T47D (cell line): ENCODE measurements around the gene MIPOL1.
A peak's percentile ranks its signal among the peaks of the same experiment; 100 is the strongest.
"Not testable (repeated sequence)": the region's sequence is repeated elsewhere in the genome, so short reads cannot be mapped to it uniquely, and the experiment has no call there.

ENCODE experiments used
- DNase-seq, 2 experiments: peaks; one replicate each; pipeline versions ENCODE4 v3.0.0 to v3.0.0-alpha.2; 2011 to 2012; ENCODE audit warnings: low read depth in 1 of 2, low spot score in 1 of 2
- JUND ChIP-seq: IDR thresholded peaks from 2 replicates; pipeline ENCODE4 v1.6.1; 2012; ENCODE audit warnings: low read depth
- in situ Hi-C: cut with HindIII; loops from 2 replicates; pipeline ENCODE4 v1.10.0; 2016; ENCODE audit warnings: low sequenced_read_pairs, low pct_unique_long_range_greater_than_20kb

The MIPOL1 gene

DNA sequence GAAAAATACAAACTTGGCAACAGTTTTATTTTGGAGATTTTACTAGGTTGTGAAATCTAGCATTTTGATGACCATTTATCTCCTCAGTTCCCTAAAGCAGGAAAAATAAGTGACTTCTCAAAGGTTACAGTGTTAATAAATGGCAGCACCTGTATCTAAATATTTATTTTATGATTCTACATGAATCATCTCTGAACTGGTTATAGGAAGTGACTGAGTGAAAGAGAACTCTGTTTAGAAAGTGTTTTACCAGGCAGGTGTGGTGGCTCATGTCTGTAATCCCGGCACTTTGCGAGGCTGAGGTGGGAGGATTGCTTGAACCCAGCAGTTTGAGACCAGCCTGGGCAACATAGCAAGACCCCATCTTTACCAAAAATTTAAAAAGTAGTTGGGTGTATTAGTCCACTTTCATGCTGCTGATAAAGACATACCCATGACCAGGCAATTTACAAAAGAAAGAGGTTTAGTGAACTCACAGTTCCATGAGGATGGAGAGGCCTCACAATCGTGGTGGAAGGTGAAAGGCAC is 26.3 kb downstream of the MIPOL1 start:
- no peak for DNase-seq
- in situ Hi-C loops = no loop called here
- TF ChIP-seq JUND = no peak

GRCh38 chr14:37225668-37226067 is 27.9 kb downstream of the MIPOL1 start:
- in situ Hi-C loops, DNase-seq: not testable (repeated sequence)

DNA sequence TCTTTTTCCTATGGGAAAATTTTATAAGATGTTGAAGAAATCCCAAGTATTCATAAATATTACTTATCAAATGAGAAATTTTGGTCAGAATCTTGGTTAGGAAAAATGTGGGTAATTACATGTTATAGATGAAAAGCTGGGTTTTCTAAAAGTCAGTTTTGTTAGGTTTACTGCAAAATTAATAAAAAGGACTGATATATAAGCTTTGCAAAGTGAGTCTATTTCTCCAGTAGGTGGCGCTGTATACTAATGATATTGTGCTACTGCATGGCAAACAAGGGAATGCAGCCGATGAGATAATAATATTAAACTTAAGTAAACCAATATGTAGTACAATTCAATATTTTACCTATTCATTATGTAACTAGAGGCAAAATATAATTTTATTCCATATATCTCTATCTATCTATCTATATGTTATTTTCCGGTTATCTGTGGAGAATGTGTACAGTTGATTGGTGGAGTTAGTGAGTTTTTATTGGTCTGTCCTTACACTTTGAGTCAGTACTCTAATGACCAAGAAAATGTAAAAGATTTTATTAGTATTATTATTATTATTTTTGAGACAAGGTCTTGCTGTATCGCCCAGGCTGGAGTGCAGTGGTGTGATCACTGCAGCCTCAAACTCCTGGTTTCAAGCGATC is 32.9 kb downstream of the MIPOL1 start:
- DNase-seq = peak; percentile 38 to 81

GRCh38 chr14:37232907-37233481 is 35.3 kb downstream of the MIPOL1 start:
- no peak for TF ChIP-seq JUND
- DNase-seq = peak; percentile 16 to 83
- in situ Hi-C loops = no loop called here

More for the DNA sequence above, 32.9 kb downstream of the MIPOL1 start:
- in situ Hi-C loops = no loop called here
- TF ChIP-seq JUND = no peak

DNA sequence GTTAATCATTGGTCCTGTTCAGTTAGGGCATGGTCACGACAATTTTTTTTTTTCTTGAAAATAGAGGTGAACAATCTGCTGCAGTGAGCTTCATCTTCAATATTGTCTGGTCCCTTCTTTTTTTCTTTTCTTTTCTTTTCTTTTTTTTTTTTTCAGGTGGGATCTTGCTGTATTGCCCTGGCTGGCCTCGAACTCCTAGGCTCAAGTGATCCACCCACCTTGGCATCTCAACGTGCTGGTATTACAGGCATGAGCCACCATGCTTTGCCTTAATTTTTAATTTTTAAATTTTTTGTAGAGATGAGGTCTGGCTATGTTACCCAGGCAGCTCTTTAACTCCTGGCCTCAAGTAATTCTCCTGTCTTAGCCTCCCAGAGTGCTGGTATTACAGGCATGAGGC is 36.5 kb downstream of the MIPOL1 start:
- DNase-seq = no peak
- TF ChIP-seq JUND = no peak
- in situ Hi-C loops = no loop called here

DNA sequence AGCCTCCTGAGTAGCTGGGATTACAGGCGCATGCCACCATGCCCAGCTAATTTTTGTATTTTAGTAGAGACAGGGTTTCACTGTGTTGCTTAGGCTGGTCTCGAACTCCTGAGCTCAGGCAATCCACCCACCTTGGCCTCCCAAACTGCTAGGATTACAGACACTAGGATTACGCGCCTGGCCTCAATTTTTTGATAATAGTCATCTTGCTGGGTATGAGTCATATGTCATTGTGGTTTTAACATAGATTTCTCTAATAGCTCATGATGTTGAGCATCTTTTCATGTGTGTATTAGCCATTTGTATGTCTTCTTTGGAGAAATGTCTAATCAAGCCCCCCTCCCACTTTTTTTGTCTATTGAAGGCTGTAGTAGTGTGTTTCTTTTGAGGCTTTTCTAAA is 38.3 kb downstream of the MIPOL1 start:
- in situ Hi-C loops, DNase-seq: not testable (repeated sequence)

DNA sequence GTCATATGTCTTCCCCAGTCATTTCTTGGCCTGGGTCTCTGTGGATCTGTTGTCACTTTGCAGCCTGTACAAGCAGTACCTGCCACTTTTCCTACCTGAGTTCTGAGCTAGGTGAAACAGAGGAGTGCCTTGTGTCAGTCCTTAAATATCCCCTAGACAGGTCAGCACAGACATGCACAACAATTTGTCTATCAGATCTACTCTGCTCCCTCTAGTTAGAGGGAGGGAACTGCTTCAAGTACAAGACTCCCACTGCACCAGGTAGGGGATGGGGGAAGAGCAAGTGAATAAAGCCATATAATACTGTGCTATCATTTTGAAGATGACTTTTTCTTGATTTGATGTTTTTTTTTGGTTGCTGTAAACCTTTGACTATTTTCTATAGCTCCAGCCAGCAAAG is 39.4 kb downstream of the MIPOL1 start:
- no peak for DNase-seq
- TF ChIP-seq JUND = no peak
- in situ Hi-C loops = no loop called here

- in situ Hi-C loops = no loop called here
- DNase-seq = no peak
- no peak for TF ChIP-seq JUND
These were observed 40.0 kb downstream of the MIPOL1 start for GRCh38 chr14:37237735-37238200.

- in situ Hi-C loops = no loop called here
- TF ChIP-seq JUND = no peak
- no peak for DNase-seq
These were observed 43.5 kb downstream of the MIPOL1 start for GRCh38 chr14:37241198-37241597.

DNA sequence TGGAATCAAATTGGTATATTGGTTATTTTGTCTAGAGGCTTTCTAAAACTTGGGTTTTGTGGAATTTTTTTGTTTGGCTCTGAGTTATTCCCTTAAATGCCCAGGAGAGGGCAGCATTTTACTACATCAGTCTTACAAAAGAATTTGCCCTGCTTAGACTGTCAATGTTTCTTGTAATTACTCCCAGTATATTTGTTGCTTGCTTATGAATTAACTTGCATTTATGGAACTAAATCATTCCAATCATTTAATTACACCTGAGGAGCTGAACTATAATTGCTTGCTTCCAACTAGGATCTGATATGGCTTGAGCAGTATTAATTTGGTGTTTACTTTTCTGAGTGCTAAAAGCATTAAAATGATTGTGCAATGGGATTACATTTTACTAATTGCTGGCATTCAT is 48.7 kb downstream of the MIPOL1 start:
- peak; percentile 92 for TF ChIP-seq JUND
- DNase-seq = peak; percentile 9 to 87
- in situ Hi-C loops = no loop called here

DNA sequence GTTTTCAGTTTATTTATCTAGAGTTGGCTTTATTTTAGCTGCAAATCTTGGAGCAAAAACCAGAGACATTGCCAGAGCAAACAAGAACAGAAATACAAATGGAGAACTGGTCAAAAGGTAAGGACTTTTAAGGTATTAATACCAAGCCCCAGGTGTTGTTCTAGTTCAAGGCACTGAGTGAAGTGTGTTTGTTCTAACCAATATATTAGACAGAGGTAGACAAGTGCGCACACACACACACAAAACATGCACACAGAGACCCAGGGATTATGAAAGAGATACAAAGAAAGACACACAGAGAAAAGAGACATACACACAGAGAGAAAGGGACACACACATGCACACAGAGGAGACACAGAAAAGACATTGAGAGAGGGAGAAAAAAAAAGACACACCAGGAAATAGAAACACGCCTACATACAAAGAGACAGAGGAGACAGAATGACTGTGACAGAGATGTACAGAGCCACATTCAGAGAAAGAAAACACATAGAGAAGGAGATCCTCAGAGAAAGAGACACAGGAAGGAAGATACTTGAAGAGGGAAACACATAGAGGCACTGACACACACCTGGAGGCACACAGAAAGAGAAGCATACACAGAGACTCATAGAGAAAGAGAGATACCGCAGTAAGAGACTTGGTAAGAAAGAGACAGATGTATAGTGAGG is 50.2 kb downstream of the MIPOL1 start:
- TF ChIP-seq JUND = no peak
- in situ Hi-C loops = no loop called here
- DNase-seq = peak in 1 of 2 experiments; percentile 84

DNA sequence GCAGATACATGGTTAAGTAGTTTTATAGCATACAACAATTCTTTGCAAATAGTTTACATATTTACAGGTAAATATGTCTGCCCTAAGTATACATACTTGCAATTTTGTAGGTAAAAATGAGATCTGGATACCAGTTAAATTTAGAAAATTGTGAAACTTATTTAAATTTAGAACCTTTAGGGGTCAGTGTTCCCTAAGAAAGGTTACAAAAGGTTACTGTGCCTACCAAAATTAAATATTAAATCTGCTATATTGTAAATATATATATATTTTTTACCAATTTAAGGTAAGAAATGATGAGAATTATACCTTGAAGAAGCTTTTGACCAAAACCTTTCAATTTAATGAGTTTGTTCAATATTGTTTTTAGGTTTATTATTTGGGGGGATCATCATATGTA is 54.0 kb downstream of the MIPOL1 start:
- TF ChIP-seq JUND = no peak
- DNase-seq = peak in 1 of 2 experiments; percentile 40
- in situ Hi-C loops = no loop called here

GRCh38 chr14:37252434-37252833 is 54.7 kb downstream of the MIPOL1 start:
- no peak for TF ChIP-seq JUND
- in situ Hi-C loops = no loop called here
- no peak for DNase-seq

GRCh38 chr14:37253905-37254304 is 56.2 kb downstream of the MIPOL1 start:
- no peak for TF ChIP-seq JUND
- in situ Hi-C loops = no loop called here
- peak in 1 of 2 experiments; percentile 53 for DNase-seq
